ENCODE data around the gene KDM4D.

DNA sequence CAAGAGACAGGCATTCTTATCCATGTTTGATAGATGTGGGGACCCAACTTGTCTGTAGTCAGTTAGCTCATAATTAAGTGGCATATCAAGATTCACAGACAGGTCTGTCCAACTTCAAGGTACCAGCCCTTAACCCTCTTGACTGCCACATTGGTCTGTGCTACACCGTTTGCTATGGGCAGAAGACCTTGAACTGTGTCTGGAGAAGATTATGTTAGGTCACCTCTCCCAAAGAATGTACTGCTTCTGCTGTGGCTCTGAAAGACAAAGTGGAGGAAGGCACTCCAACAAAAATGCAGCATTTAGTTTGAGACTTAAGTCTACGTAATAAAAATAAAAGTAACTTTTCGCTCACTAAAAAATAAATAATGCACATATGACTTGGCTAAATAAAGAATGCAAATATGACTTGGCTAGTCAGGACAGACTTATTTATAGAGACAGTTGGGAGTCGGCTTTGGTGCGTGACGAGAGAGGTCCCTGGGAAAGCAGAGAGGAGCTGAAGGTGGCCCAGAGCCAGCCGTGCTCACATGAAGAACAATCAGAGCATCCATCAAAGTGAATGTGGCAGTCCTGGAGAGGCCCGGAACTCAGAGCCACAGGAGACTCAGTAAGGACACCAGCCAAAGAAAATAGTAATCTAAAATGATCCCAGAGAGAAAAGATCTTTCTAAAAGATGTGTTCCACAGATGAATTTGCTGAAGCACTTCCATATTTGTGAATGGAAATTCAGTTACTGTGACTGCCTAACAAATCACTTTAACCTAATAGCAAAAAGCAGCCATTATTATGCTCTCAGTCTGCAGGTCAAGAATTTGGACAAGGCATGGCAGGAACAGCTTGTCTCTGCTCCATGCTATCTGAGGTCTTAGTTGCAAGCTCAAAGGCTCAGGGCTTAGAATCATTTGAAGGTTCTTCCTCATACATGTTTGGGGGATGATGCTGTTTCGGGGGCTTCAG is 35.1 kb upstream of the KDM4D start:
- TF ChIP-seq CTCF (conservative IDR thresholded peaks at IDR 0.05; ENCODE audit: low read length) (no peak), EZH2phosphoT487 (IDR thresholded peaks at IDR 0.05; ENCODE audit: borderline replicate concordance) (no peak)

Measured in Loucy (cell line).